HepG2 (cell line): ENCODE data around the gene MDP1. TPM values are rescaled to one million over a fixed set of nuclear protein-coding genes. Genes with fewer than 3 reads are reported as not detected.

Experiments
- FOSL1 ChIP-seq: sonication (generic); formaldehyde crosslinking; IDR thresholded peaks from 2 replicates; pipeline ENCODE4 v1.9.0; 2021; ENCODE audit warnings: missing genetic modification reagents, borderline replicate concordance
- FOXK2 ChIP-seq: fragments of 450-650 bp; IDR thresholded peaks from 2 replicates; pipeline ENCODE4 v1.6.1; 2016
- GTF2F1 ChIP-seq: fragments of 150-350 bp; IDR thresholded peaks from 2 replicates; pipeline ENCODE4 v1.6.1; 2014; ENCODE audit warnings: low read length
- HNF1A ChIP-seq, 2 experiments: sonication (generic) in 1 of 2; formaldehyde crosslinking in 1 of 2; IDR thresholded peaks; 2 replicates each; pipeline versions ENCODE4 v1.4.0 to v1.6.1; 2016 to 2020; ENCODE audit warnings: borderline replicate concordance in 1 of 2, low read depth in 1 of 2, mild to moderate bottlenecking in 1 of 2, missing genetic modification reagents in 1 of 2
- NONO ChIP-seq, 2 experiments: fragments of 450-650 bp in 1 of 2; sonication (generic) in 1 of 2; formaldehyde crosslinking in 1 of 2; IDR thresholded peaks in 1 of 2; conservative IDR thresholded peaks in 1 of 2; 2 replicates each; pipeline versions ENCODE4 v1.6.1 to v1.8.0; 2017 to 2022; ENCODE audit warnings: mild to moderate bottlenecking in 1 of 2, missing genetic modification reagents in 1 of 2, moderate library complexity in 1 of 2
- REXO4 ChIP-seq: sonication (generic); formaldehyde crosslinking; IDR thresholded peaks from 2 replicates; pipeline ENCODE4 v1.8.0; 2022; ENCODE audit warnings: missing genetic modification reagents, mild to moderate bottlenecking, borderline replicate concordance
- ZBTB44 ChIP-seq: sonication (generic); formaldehyde crosslinking; IDR thresholded peaks from 2 replicates; pipeline ENCODE4 v1.4.0; 2020; ENCODE audit warnings: missing genetic modification reagents
- ZFP62 ChIP-seq: sonication (generic); formaldehyde crosslinking; IDR thresholded peaks from 2 replicates; pipeline ENCODE4 v1.4.0; 2020; ENCODE audit warnings: missing genetic modification reagents
- ZKSCAN8 ChIP-seq: IDR thresholded peaks from 2 replicates; pipeline ENCODE4 v1.6.1; 2016; ENCODE audit warnings: borderline replicate concordance, missing genetic modification reagents, missing compliant biosample characterization
- ZNF180 ChIP-seq: sonication (generic); formaldehyde crosslinking; IDR thresholded peaks from 2 replicates; pipeline ENCODE4 v1.4.0; 2020; ENCODE audit warnings: low read depth, missing genetic modification reagents, borderline replicate concordance
- ZNF296 ChIP-seq: sonication (generic); formaldehyde crosslinking; conservative IDR thresholded peaks from 2 replicates; pipeline ENCODE4 v1.5.0; 2020; ENCODE audit warnings: mild to moderate bottlenecking, missing genetic modification reagents
- ZNF678 ChIP-seq: sonication (generic); formaldehyde crosslinking; IDR thresholded peaks from 2 replicates; pipeline ENCODE4 v1.4.0; 2020; ENCODE audit warnings: mild to moderate bottlenecking, missing genetic modification reagents
- ZNF850 ChIP-seq: sonication (generic); formaldehyde crosslinking; conservative IDR thresholded peaks from 2 replicates; pipeline ENCODE4 v1.9.0; 2021; ENCODE audit warnings: mild to moderate bottlenecking, missing genetic modification reagents
- polyA plus RNA-seq, 8 experiments: library from polyadenylated mRNA; depleted of rRNA in 3 of 8; stranded (reverse) in 7 of 8; unstranded in 1 of 8; fragments of >200 nt; fragmentation: Illumina TruSeq in 4 of 8; extraction: Trizol in 4 of 8; gene quantifications; 2 replicates each; pipeline versions ENCODE4 v1.2.1 to v1.2.3, GENCODE V29; 2011 to 2016; ENCODE audit warnings: low read depth in 4 of 8, missing spikeins in 1 of 8, mixed read lengths in 1 of 8; ENCODE audit not compliant: insufficient read depth in 1 of 8
- total RNA-seq, 5 experiments: library from RNA; depleted of rRNA; stranded (reverse); fragments of >200 nt; fragmentation: Illumina TruSeq; extraction: Trizol; gene quantifications; 2 replicates each; pipeline ENCODE4 v1.2.3, GENCODE V29; 2016; ENCODE audit warnings: low read depth in 1 of 5
- TF ChIP-seq, protein P1 (sequence below): sonication (generic); formaldehyde crosslinking; IDR thresholded peaks from 2 replicates; pipeline ENCODE4 v1.8.1; 2023; ENCODE audit warnings: mild to moderate bottlenecking, missing genetic modification reagents
- TF ChIP-seq, protein P2 (sequence below): sonication (generic); formaldehyde crosslinking; IDR thresholded peaks from 2 replicates; pipeline ENCODE4 v1.8.0; 2022; ENCODE audit warnings: mild to moderate bottlenecking, missing genetic modification reagents

MDP1 gene
- total and polyA plus RNA-seq, 2 of the 13 experiments (the other 11 are each of a cell fraction or from before 2014, with no cell fraction given): 44.1 to 48.7 TPM

DNA sequence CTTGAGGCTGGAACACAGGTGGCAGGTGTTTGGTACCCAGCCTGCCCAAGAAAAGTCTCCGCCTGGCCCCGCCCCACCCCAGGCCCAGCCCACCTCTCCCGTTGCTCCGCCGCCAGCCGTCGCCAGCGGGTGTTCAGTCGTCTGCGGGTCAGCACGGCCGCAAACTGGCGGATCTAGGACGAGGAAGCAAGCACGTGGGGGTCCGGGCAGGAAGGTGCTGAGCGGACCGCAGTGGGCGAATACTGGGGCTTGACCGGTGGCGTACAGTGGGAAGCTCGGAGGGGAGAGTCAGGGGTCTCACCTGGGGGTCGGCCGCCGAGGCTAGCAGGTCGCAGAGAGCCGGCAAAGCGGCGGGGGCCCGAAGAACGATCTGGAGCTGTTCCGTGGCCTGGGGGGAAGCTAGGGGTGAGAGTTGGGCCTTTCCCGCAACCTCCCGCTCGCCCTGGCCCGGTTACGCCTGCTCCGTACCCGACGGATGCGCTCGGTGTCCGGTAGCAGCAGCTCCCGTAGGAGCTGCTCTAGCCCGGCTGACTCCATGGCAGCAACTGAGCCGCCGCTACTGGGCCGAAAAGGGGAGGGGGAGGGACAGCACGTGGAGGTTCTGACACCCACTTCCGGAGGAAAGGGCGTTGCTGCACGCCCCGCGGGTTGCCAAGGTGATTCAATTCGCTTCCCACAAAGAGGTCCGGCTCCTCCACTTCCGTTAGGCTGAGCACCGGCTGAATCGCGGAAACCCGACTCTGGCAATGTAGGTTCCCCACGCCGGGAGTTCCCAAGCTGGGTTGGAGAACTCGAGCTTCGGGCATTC, 27.4 kb downstream of the MDP1 start, which contains the start of gene IPO4 (continued):
- TF ChIP-seq ZKSCAN8 (CRISPR knock-in tag): peak; percentile 98
- peak; percentile 59; the same call in 1 of the 2 replicates for TF ChIP-seq FOSL1 (CRISPR knock-in tag)
- peak; percentile 98 for TF ChIP-seq ZNF678 (CRISPR knock-in tag)
- peak; percentile 88 for TF ChIP-seq HNF1A (IDR thresholded peaks at IDR 0.05; ENCODE audit: low read depth)
- TF ChIP-seq HNF1A (CRISPR knock-in tag; IDR thresholded peaks at IDR 0.05; ENCODE audit: borderline replicate concordance): peak; percentile 91
- TF ChIP-seq, protein P1, sequence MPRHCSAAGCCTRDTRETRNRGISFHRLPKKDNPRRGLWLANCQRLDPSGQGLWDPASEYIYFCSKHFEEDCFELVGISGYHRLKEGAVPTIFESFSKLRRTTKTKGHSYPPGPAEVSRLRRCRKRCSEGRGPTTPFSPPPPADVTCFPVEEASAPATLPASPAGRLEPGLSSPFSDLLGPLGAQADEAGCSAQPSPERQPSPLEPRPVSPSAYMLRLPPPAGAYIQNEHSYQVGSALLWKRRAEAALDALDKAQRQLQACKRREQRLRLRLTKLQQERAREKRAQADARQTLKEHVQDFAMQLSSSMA (CRISPR knock-in tag): peak; percentile 98
- TF ChIP-seq ZFP62 (CRISPR knock-in tag): peak; percentile 61; the same call in 1 of the 2 replicates
- TF ChIP-seq, protein P2, sequence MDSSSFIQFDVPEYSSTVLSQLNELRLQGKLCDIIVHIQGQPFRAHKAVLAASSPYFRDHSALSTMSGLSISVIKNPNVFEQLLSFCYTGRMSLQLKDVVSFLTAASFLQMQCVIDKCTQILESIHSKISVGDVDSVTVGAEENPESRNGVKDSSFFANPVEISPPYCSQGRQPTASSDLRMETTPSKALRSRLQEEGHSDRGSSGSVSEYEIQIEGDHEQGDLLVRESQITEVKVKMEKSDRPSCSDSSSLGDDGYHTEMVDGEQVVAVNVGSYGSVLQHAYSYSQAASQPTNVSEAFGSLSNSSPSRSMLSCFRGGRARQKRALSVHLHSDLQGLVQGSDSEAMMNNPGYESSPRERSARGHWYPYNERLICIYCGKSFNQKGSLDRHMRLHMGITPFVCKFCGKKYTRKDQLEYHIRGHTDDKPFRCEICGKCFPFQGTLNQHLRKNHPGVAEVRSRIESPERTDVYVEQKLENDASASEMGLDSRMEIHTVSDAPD (CRISPR knock-in tag): peak; percentile 98
- no peak for TF ChIP-seq ZNF850 (CRISPR knock-in tag)
- peak; percentile 94 for TF ChIP-seq ZBTB44 (CRISPR knock-in tag)
- TF ChIP-seq REXO4 (CRISPR knock-in tag): peak; percentile 83
- TF ChIP-seq ZNF180 (CRISPR knock-in tag): 0 out of 2 replicates have a peak, but pooled peaks have one; percentile 32
- TF ChIP-seq FOXK2: peak; percentile 91
- peak; percentile 86 for TF ChIP-seq GTF2F1
- TF ChIP-seq NONO (IDR thresholded peaks at IDR 0.05): no peak
- TF ChIP-seq NONO (CRISPR knock-in tag; conservative IDR thresholded peaks at IDR 0.05): no peak
- no peak for TF ChIP-seq ZNF296 (CRISPR knock-in tag)
